IPS-NIHi7 (cell line): ENCODE results near the gene C19orf25.

Experiments
- DNase-seq: peaks from one replicate; pipeline ENCODE4 v3.0.0; 2012; ENCODE audit warnings: mixed read lengths; ENCODE audit errors: extremely low spot score

The C19orf25 gene

GRCh38 chr19:1496714-1497577 lies 17.9 kb upstream of the C19orf25 start:
- DNase-seq: no peak

- no peak for DNase-seq
Observed at GRCh38 chr19:1495799-1496713, 17.0 kb upstream of the C19orf25 start.

- no peak for DNase-seq
Observed at GRCh38 chr19:1495051-1495798, 16.2 kb upstream of the C19orf25 start.

GRCh38 chr19:1494115-1494815 lies 15.2 kb upstream of the C19orf25 start:
- no peak for DNase-seq

GRCh38 chr19:1492474-1493006 lies 13.5 kb upstream of the C19orf25 start:
- no peak for DNase-seq

GRCh38 chr19:1491849-1492170 lies 12.8 kb upstream of the C19orf25 start:
- DNase-seq: no peak

- DNase-seq: no peak
Observed at GRCh38 chr19:1491114-1491848, 12.3 kb upstream of the C19orf25 start, which contains the start of gene REEP6. TSS of gene REEP6 (plus strand) at chr19:1491181. CDS start at chr19:1491270, 89 bp downstream.

GRCh38 chr19:1490311-1491113 lies 11.5 kb upstream of the C19orf25 start, which contains the start of gene PCSK4:
TSS of gene PCSK4 (minus strand) at chr19:1490350. CDS start at chr19:1490346, 4 bp downstream.
- peak; percentile 98 for DNase-seq

- no peak for DNase-seq
Observed at GRCh38 chr19:1489463-1490310, 10.7 kb upstream of the C19orf25 start.

- DNase-seq: no peak
Observed at GRCh38 chr19:1488282-1488601, 9.2 kb upstream of the C19orf25 start.

GRCh38 chr19:1487576-1488281 lies 8.7 kb upstream of the C19orf25 start:
- DNase-seq: no peak

- DNase-seq: no peak
Observed at GRCh38 chr19:1486720-1487575, 7.9 kb upstream of the C19orf25 start.

- no peak for DNase-seq
Observed at GRCh38 chr19:1483979-1484428, 5.0 kb upstream of the C19orf25 start.

GRCh38 chr19:1483131-1483978 lies 4.3 kb upstream of the C19orf25 start:
- DNase-seq: no peak

GRCh38 chr19:1482361-1483130 lies 3.5 kb upstream of the C19orf25 start:
- no peak for DNase-seq
